ENCODE results near the gene DLG2.
"Not testable (repeated sequence)": the region's sequence is repeated elsewhere in the genome, so short reads cannot be mapped to it uniquely, and the experiment has no call there.

The DLG2 gene

DNA sequence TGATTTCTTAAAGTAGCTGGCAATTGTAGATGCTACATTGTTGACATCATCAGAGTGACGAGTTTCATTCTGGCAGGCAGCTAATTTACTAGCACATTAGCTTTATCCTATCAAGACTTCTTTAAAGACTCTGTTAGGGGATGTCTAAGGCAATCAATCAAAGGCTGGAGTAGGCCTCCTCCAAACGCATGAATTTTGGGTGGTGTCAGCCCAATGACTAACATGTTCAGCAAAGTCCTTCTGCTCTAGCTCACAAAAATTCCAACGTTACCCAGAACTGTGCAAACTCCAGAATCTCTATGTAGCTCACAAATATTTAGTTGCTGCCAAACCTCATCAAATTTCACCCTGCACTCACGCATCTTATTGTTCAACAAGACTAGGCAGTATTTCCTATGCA is 395.6 kb downstream of the DLG2 start:
- no peak for DNase-seq (ENCODE audit: low read depth in 2 of 2)

DNA sequence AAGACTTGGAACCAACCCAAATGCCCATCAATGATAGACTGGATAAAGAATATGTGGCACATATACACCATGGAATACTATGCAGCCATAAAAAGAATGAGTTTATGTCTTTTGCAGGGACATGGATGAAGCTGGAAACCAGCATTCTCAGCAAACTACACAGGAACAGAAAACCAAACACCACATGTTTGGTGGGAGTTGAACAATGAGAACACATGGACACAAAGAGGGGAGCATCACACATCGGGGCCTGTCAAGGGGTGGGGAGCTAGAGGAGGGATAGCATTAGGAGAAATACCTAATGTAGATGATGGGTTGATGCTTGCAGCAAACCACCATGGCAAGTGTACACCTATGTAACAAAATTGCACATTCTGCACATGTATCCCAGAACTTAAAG is 397.4 kb downstream of the DLG2 start:
- DNase-seq (ENCODE audit: low read depth in 2 of 2), result not testable (repeated sequence)

DNA sequence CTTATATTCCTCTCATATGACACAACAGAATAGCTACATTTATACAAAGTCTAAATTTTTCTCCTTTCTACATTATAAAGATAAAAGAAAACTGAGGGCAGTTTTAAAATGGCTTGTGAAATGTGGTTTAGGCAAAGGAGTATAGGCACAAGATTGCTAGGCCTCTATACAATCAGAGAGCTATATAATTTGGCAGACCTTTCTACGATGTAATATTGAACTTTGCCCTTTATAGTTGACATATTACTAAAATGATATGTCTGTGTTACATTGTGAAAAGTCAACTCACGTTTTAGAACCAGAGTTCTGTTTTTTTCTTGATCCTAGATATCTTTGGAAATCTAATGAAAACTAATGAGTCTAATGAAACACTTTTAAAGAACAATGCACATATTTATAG is 430.2 kb downstream of the DLG2 start:
- no peak for DNase-seq (ENCODE audit: low read depth in 2 of 2)

DNA sequence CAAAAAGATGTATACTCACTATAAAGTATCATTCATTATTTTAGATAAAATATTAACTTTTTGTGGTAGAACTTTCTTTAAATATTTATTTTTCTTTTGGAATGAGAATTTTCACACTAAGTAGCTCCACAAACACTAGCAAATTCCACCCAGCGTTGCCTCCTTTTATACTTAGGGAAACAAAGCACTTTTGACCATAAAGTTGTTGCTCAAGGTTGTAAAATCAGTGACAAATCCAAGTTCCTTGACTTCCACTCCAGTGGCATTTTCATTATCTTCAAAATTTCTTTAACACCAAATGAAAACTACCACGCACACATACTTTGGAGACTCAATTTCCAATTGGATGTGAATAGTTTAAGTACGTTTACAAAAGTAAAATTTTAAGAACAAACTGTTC is 431.2 kb downstream of the DLG2 start:
- DNase-seq (ENCODE audit: low read depth in 2 of 2), result no peak

DNA sequence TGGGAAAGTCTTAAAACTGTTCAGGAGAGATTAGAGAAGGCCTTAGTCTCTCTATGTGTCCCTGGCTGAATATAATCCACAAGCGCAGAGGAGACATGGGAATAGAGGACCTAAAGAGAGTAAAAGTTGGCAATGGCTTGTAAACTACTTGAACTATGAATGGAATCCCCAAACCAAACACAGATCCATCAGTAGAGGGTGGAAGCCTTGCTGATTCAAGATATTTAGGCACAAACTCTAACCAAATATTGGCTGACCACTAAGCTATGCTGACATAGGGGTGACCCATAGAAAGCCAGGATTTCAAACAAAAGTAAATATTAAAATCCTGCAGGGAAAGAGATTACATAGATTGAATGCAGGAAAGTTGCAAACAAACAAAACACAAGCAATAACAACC is 439.2 kb downstream of the DLG2 start:
- DNase-seq (ENCODE audit: low read depth in 2 of 2), result no peak

DNA sequence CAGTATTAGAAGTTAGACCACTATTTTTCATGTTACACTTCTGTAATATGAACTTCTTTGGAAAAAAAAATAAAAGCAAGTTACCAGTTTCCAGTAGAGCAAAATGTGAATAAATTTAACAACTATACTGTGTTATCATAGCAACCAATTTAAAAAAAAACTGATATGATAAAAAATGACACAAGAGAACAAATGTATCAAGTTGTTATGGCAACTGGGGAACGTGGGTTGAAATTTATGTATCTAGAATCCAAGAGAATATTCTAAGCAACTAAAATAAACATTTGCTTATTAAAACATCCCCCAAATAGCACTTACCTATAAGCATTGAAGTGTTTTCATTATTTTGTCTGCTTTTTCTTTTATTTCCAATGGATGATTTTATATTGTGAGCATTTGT is 442.4 kb downstream of the DLG2 start:
- no peak for DNase-seq (ENCODE audit: low read depth in 2 of 2)

DNA sequence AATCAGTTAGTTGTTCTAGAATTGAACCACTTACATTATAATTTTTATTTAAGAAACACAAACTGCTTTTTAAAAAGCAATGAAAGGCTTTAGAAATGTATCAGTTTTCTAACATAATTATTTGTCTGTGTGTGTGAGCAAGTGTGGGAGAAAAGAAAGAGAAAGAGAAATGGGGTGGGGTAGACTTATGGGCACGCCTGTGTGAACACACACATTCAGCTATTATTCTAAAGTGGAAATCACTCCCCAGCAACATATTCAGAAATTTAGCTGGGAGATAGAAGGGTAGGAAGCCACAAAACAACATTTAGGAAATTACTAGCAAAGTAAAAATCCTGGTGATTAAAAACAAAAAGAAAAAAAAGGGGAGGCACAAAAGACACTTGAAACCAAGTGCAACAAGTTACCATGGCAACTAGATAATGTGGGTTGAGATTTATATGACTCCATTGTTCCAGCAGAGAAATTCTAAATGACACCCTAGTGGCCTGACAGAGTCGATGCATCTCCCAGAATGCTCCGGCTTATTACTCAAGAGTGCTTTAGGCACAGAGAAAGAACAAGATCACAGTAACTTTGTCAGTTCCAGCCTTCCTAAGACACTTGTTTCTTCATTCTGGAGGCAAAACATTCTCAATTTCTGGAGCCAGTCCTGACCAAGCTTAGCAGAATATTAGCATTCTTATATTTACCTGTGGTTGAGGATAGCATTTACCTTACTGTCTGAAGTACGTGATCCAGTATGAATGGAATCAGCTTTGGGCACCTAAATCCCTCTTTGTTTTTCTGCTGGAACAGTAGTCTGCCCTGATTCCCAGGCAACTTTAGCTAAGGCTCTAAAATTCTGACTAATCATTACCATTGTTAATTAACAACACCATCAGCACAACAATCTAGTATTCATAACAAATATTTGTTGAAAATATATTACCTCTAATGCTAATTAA is 444.4 kb downstream of the DLG2 start:
- no peak for DNase-seq (ENCODE audit: low read depth in 2 of 2)

DNA sequence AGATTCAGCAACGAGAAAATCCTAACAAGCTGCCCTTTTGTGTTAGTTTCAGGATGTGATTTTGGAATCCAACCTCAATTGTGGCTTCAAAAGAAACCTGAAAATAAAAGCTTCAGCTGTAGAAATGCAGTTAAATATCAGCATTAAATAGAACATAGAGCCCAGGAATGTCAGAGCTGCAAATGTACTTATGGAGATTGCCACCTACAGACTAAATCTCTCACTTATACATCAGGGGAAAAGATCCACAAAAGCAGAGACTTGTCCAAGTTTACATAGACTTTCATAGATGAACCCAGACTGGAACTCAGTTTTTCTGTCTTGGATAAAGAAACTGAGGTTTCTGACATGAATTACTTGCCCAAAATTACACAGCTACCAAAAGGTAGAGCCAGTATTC is 446.6 kb downstream of the DLG2 start:
- DNase-seq (ENCODE audit: low read depth in 2 of 2), result no peak

DNA sequence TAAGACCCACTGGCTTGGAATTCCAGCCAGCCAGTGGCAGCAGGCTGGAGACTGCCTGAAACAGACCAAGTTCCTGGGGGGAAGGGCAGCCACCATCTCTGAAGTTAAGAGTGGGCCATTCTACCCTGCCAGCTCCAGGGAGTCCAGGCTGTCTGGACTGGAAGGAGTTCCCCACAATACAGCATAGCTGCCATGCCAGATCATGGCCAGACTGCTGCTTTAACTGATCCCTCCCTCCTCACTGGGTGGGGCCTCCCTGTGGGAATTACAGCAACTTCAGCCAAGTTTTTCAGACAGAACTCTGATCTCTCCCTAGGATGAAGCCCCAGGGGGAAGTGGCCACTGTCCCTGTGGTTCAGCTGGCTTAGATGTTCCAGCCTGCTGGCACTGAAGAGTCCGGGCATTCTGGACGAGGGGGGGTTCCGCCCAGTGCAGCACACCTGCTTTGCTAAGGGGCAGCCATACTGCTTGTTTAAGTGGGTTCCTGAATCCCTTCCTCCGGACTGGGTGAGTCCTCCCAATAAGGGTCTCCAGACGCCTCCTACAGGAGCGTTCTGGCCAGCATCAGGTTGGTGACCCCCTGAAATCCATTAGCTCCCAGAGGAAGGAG is 455.4 kb downstream of the DLG2 start:
- DNase-seq (ENCODE audit: low read depth in 2 of 2), result no peak

DNA sequence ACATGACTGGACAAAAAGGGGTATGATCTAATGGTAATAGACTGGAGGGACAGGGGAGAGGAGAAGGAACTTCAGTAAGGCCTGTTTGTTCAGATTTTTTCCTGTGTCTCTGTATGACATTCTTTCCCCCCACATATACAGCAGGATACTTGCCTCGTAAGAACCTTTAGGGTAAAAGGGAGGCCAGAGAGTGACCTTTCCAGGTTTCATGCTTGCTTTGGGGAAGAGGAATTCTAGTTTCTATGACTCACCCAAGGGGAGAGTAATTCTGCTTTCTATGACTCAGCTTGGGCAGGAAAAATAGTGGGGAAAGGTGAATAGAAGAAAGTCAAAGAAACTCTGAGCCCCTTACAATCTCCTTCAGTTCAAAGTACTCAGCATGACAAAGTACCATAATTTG is 457.0 kb downstream of the DLG2 start:
- no peak for DNase-seq (ENCODE audit: low read depth in 2 of 2)

DNA sequence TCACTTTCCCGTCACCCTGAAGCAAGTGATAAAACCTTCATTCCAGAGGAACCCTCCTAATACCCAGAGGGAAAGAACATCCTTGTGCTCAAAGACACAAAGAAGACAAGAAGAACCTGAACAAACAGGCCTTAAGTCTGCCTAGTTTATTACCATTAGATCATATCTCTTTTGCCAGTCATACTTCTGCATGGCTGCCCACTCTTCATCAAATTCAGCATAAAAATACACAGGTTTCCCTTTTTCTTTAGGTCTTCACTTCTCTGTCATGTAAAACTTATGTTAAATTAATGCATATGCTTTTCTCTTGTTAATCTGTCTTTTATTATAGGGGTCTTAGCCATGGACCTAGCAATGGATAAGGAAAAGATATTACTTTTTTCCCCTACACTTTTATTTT is 459.7 kb downstream of the DLG2 start:
- DNase-seq (ENCODE audit: low read depth in 2 of 2), result no peak

DNA sequence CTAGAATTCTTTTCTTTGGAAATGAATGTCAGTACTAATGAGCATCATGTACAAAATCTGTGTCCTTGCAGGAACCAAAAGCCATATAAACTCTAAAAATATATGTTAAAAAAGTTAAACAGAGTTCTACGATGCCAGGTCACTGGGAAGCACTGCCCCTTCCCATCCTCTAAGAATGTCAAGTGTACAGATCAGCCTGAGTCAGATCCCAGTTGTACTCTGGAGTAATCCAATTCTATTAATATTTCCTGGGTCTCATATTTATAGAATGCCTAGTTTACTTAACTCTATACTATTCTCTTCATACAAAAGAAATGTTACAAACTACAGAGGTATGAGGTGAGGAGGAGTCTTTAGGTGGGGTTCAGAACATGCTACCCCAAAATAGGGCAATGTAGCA is 460.1 kb downstream of the DLG2 start:
- no peak for DNase-seq (ENCODE audit: low read depth in 2 of 2)

DNA sequence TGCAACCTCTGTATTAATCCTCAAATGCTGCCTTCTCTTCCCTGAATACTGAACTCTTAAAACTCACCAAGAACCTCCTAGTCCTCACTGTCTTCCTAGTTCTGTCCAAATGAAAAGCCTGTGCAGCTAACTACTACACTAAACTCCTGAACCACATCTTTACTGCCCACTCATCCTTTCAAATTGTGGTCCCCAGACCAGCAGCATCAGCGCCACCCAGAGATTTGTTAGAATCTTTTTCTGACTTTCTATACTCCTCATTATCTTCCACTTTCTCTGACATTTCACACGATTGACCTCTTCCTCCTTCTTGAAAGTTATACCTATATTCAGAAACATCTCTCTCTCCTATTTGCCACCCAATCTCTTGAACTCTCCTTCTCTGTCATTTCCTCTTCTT is 461.3 kb downstream of the DLG2 start:
- no peak for DNase-seq (ENCODE audit: low read depth in 2 of 2)

DNA sequence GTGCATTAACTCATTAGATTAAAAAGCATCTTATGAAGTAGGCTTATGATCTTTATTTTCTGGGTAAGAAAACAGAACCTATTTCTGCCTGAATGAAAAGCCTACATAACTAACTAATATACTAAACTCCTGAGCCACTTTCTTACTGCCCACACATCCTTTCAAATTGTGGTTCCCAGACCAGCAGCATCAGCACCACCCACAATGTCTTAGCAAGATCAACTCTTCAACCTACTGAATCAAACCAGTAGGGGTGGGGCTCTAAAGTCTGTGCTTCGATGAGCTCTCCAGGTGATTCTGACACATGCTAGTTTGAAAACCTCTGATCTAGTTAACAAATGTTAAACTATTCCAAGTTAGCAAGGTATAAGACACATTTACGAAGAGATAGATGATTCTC is 462.4 kb downstream of the DLG2 start:
- no peak for DNase-seq (ENCODE audit: low read depth in 2 of 2)

DNA sequence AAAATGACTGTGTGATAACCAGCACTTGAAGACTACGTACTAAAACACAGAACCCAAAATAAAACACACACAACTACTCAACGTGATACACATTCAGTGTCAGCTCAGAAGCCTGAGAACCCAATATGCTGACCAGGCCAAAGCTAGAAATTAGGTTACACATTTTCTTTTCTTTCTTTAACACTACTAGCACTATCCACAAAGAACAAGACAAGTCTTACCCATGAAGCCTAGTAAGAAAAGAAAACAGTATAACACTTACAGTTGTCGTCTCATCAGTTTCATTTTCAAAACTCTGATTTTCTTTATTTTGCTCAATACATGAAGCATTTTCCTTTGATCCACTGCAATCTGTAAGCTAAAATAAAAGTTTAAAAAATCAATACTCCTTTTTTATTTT is 472.9 kb downstream of the DLG2 start:
- no peak for DNase-seq (ENCODE audit: low read depth in 2 of 2)

DNA sequence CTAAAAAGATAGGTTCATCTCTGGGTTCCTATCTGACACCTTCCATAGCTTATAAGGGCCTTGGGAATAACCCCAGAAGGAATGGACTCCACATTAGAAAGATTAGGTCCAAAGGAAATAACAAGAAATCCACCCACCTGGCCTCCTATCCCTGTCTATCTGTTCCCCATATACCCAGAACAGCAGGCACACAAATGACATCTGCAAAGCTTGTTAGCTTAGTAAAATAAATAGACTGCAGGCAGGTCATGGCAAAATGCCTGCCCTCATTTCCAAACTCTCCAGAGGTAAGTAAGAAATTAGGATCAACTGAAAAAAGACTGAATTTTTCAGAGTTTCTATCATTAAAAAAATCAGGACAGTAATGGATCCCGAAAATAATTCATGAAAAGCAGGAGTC is 489.5 kb downstream of the DLG2 start:
- no peak for DNase-seq (ENCODE audit: low read depth in 2 of 2)

DNA sequence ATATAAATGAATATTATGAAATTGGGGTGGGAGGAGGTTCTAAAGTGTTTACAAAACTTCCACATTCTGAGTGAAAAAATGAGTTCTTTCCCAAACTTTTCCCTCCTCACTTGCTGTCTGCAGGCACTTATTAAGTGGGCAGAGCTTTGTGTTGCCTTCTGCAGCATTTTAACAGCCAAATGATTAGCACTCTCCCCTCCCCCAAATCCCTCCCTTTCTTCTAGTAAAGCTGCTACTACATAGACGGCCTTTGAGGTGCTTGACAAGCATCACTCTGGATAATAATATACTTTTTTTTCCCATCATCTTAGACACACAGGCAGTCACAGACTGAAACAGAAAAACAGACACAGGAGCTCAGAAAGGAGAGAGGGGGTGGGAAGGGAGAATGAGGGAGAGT is 493.5 kb downstream of the DLG2 start:
- DNase-seq (ENCODE audit: low read depth in 2 of 2), result no peak

DNA sequence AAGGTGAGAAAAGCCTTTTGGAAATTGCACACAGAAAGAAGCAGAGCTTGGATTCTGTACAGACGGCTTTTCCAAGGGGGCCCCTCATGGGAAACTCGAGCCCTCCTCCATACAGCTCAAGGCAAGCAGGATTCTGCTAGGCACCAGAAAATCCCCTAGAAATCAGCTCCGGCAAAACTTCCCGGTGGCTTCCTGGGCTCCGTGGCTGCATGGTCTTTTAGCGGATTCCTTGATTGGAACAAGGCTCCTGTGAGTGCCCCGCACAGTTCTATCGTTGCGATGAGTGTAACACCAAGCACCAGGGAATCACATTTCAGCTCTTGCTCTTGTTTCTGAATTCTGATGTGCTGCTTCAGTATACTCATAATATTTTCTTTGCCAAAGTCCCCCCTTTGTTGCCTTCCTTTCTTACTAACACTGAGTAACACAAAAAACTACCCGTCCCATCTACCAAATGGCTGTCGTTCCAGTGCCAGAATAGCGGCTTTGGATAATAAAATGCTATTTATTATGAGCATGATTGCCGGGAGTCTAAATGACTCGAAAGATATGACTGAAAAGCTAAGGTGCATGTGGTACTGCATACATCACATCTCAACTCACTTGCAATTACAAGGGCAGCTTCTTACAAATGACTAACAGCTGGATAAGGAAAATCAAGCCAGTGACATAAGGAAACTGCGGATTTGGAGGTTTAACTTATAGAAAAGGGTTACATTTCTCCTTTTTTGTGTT is 494.1 kb downstream of the DLG2 start:
- DNase-seq (ENCODE audit: low read depth in 2 of 2), result no peak

DNA sequence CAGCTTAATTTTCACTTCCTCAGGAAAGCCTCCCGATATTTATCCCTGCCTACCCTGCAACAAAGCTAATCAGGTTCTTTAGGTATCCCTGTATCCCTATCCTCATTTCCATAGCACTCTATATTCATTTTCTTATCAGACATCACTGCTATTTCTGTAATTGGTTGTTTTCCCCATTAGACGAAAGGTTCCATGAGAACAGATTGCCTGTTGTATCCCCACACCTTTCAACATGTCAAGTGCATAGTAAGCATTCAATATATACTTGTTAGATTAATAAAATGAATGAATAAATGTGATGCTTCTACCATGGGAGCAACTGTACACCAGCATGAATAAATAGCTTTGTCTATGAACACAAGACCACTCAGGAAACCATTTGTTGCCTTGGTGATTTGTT is 499.8 kb downstream of the DLG2 start:
- DNase-seq (ENCODE audit: low read depth in 2 of 2), result no peak

DNA sequence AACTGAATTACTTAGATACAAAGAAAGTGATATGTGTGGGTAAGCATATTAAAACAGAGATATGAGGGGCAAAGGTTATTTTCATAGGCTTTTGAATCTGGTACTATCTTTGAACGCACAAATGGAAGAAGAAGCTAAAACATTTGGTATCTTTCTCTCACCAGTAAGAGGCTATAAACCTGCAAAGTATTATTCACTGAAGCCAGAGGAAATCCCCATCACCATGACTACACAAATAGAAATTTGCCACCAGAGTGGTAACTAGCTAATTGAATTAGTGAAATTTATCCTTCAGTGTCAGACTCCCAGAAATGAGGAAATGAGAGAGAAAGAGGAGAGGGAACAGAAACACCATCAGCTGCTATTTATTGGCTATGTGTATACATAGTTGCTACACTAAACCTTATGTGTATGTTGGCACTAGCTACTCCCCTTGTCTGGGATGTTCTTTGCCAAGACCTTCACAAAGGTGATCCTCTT is 503.4 kb downstream of the DLG2 start:
- no peak for DNase-seq (ENCODE audit: low read depth in 2 of 2)

DNA sequence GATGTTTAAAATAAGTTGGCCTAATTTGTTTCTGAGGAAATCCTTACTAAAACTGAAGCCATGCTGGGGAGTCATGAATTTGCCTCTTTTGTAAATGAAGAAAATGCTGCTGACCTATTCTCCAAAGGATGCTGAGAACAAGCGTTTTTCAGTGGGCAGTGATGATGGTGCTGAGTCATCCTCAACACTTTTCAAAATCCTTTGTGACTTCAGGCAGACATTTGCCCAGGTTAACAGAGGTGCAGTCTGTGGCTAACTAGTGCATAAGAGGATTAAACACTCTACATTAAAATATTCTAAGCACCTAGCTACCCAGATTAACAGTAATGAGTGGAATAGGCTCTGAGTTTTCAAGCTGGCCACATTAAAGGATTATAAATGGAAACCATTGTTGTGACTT is 509.0 kb downstream of the DLG2 start:
- no peak for DNase-seq (ENCODE audit: low read depth in 2 of 2)

DNA sequence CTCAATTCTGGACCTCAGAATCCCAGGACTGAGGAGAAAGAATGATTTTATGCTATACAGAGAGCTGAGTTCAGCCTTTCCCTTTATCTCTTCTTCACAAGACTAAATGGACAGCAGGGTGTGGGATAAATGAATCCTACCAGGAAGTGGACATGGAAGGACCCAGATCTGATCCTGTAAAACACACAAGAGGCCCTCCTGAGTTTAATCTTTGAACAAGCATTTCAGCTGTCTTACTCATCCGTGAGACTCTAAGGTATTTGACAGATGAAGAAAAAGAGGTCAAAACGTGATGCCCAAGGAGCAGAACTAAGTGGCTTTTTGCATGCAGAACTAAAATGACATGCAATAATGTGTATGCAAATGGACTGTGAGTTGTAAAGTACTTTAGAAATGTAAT is 511.3 kb downstream of the DLG2 start:
- no peak for DNase-seq (ENCODE audit: low read depth in 2 of 2)

DNA sequence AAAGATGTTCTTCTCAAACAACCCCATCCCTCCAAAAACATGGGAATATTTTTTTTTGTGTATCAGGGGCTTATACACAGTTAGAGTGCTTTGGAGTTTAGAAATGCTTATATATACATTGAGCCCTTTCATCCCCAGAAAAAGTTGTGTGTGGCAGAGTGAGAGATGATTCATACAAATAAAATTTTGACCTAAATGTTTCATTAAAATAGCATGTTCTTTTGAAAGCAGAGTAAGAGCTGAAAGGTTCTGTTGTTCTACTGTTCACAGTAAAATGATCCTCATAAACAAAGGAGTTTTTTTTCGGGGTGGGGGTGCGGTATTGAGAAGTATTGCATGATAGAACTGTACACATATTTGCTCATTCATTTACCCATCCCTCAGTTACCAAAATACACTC is 512.4 kb downstream of the DLG2 start:
- DNase-seq (ENCODE audit: low read depth in 2 of 2), result no peak
